Esophagus muscularis mucosa (tissue), 3 donors: ENCODE results near the gene G0S2.

Experiments
- POLR2A ChIP-seq: fragments of 450-650 bp; IDR thresholded peaks from one replicate; pipeline ENCODE4 v1.6.1; 2017; ENCODE audit warnings: antibody characterized with exemption, moderate library complexity, mild to moderate bottlenecking, low read depth
- TF ChIP-seq, protein P1 (sequence below), 3 experiments: fragments of 200-600 bp in 2 of 3; fragments of 450-650 bp in 1 of 3; sonication (generic) in 2 of 3; IDR thresholded peaks; one replicate each; pipeline ENCODE4 v1.5.1; 2017 to 2019; ENCODE audit warnings: antibody characterized with exemption in 3 of 3, mild to moderate bottlenecking in 2 of 3, moderate library complexity in 1 of 3

GRCh38 chr1:209720326-209720725, 45.1 kb downstream of the G0S2 start:
- TF ChIP-seq, protein P1, sequence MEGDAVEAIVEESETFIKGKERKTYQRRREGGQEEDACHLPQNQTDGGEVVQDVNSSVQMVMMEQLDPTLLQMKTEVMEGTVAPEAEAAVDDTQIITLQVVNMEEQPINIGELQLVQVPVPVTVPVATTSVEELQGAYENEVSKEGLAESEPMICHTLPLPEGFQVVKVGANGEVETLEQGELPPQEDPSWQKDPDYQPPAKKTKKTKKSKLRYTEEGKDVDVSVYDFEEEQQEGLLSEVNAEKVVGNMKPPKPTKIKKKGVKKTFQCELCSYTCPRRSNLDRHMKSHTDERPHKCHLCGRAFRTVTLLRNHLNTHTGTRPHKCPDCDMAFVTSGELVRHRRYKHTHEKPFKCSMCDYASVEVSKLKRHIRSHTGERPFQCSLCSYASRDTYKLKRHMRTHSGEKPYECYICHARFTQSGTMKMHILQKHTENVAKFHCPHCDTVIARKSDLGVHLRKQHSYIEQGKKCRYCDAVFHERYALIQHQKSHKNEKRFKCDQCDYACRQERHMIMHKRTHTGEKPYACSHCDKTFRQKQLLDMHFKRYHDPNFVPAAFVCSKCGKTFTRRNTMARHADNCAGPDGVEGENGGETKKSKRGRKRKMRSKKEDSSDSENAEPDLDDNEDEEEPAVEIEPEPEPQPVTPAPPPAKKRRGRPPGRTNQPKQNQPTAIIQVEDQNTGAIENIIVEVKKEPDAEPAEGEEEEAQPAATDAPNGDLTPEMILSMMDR (IDR thresholded peaks at IDR 0.05) = no peak
- no peak for TF ChIP-seq POLR2A
